Measurements from ENCODE around the gene MOBP.
"Not testable (repeated sequence)": the region's sequence is repeated elsewhere in the genome, so short reads cannot be mapped to it uniquely, and the experiment has no call there.

MOBP gene

DNA sequence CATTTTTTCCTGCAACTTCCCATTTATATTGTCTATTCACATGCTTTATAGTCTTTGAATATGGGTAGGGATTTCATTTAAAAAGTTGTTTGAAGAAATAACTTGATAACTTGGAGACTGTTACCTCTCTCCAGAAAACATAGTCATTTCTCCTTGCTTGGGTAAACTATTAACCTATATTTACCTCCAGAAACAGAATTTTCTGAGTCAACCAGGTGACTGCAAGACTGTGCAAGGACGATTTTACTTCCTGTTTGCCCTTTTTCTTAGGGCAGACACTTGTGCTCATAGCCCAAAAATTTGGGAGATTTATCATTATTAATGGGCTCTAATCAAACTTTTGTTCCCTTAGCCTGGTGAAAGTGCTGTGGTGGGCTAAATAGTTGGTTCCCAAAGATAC, 14.3 kb upstream of the MOBP start:
- DNase-seq, result no peak

DNA sequence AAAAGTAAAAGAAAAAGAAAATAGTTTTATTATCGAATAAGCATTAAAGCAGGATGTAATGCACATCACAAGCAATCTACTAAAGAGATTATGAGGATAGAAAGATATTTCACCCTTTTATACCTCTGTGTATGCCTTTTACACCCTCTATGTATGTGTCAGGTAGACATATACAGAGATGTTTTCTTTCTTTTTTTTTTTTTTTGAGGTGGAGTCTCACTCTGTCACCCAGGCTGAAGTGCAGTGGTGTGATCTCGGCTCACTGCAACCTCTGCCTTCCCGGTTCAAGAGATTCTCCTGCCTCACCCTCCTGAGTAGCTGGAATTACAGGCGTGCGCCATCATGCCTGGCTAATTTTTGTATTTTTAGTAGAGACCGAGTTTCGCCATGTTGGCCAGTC, 13.6 kb upstream of the MOBP start:
- not testable (repeated sequence) for DNase-seq

DNA sequence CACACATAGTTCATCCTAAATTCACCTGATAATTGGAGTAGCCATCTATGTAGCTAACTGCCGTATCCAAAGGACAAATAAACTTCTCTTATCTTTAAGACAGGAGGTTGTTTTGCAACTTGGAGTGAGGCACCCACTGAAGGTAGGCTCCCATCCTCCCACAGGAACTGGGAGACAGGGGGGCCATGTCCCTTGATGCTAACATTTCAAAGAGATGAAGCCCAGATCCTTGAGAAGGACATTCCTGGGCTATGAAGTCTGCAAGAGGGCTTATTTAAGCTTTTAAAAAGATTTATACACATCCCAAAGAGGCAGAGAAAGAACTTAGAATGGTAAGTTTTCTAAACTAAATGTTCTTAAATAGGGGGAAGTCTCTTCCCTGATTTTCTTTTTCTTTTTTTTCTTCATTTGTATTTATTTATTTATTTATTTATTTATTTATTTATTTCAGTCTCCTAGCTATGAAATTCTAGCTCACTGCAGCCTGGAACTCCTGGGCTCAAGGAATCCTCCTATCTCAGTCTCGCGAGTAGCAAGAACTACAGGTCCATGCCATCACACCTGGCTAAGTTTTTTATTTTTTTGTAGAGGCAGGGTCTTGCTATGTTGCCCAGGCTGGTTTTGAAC, 12.8 kb upstream of the MOBP start:
- no peak for DNase-seq

DNA sequence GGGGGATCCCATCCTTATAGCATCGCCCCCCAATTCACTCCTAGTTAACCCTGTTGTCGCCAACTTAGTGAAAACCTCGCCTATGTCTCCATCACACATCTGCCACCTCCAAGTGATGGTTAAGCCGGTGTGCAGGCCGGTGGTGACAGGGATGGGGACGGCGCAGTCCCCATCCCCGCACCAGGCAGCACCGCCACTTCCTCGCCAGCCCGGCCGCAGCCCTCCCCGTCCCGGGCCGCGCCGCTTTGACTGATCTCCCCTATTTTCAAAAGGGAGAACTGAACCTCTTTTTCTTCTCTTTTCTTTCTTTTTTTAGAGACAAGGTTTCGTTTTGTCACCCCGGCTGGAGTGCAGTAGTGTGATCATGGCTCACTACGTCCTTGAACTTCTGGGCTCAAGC, 11.3 kb upstream of the MOBP start:
- no peak for DNase-seq

DNA sequence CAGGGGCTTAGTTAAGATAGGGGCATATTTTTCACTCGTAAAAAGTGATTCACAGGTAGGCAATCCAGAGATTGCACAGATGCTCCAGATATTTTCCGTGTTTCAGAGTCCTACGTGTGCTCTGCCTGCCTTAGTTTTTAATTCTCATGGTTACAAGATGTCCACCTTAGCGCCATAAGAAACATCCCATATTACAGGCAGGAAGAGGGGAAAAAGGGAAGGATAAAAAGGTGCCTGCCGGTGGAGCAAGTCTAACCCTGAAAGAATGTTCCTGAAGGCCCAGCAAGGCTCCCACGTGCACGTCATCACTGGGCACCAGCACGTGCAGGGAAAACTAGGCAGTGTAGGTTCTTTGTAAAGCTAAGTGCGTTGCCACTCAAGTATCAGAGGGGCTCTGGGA, 10.1 kb upstream of the MOBP start:
- no peak for DNase-seq

DNA sequence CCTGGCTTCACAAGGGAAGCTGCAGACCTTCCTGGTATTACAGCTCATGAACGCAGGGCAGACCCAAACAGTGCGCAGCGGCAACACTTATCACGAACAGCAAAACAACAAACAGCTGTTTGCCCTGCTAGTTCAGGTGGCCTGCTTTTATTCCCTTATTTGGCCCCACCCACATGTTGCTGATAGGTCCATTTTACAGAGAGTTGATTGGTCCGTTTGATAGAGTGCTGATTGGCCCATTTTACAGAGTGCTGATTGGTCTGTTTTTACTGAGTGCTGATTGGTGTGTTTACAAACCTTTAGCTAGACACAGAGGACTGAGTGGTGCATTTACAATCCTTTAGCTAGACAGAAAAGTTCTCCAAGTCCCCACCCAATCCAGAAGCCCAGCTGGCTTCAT, 8.9 kb upstream of the MOBP start:
- not testable (repeated sequence) for DNase-seq

DNA sequence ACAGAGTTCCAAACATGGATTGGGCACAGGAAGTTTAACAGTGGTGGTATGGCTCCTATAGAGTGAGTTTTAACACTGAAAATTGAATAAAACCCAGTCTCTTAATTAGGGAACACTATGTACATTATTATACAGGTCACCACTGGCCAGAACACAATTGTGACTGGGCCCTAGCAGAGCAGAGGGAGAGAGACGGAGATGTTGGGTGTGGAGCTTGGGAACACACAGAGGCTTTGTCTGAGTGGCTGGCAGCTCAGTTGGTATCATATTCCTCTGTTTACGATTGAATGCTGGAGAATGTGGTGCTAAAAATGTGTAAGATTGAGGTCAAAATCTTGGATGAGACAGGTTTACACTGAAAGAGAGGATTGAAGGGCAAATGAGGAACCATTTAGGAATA, 6.8 kb upstream of the MOBP start:
- no peak for DNase-seq

GRCh38 chr3:39463269-39463668, 4.2 kb upstream of the MOBP start:
- no peak for DNase-seq

DNA sequence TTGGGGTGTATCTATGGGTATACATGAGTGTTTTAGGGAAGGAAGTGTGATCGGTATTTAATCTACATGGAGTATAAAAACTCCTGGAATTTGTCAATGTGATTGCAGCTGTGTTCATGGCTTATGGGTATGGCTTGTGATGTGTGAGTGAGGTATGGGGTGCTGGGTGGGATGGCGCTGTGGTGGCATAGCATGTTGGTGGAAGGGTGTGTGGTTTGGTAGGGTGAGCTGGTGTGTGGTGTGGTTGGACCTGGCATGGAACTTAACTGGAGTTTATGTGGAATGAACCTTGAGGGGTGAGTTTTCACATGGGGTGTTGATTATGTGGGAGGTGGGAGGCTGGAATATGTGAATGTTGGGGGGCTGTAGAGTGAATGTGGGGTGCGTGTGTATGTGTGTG, 492 bp upstream of the MOBP start:
- DNase-seq, result no peak

GRCh38 chr3:39468108-39468436, 592 bp downstream of the MOBP start:
- DNase-seq, result no peak

GRCh38 chr3:39469258-39469657, 1.8 kb downstream of the MOBP start:
- DNase-seq, result no peak

DNA sequence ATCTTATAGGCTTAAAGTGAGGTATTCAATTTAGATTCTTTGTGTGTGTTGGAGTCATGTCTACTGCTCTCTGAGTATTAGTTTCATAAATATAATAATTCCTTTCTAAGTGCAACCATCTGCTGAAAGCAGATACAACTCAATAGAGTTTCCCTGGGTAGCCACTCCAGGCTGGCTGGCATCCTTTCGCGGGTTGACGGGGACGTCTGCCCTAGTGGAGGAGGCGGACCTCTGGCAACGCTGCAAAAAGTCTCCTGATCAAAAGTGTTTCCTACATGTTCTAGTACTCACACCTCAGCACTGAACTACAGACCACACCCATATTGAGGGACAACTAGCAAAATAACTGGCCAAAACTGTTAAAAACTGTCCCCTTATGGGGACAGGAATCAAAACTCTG, 2.5 kb downstream of the MOBP start:
- DNase-seq, result no peak

- no peak for DNase-seq
Observed at GRCh38 chr3:39471652-39472051, 4.2 kb downstream of the MOBP start.

GRCh38 chr3:39473452-39474125, 6.1 kb downstream of the MOBP start:
- no peak for DNase-seq

DNA sequence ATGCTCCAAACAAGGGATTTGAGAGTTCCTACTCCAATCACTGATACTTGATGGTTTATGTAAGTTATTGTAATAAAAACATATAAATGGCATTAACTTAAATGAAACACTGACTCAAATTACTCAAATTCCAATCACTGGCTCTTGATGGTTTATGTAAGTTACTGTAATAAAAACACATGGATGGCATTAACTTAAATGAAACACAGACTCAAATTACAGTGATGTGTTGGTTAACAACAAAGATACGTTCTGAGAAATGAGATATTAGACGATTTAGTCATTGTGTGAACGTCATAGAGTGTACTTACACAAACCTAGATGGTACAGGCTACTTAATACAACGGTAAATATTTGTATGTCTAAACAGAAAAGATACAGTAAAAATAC, 6.6 kb downstream of the MOBP start:
- DNase-seq, result no peak

GRCh38 chr3:39476783-39477182, 9.3 kb downstream of the MOBP start:
- no peak for DNase-seq

- no peak for DNase-seq
Observed at GRCh38 chr3:39478226-39478625, 10.7 kb downstream of the MOBP start.

- DNase-seq, result no peak
Observed at GRCh38 chr3:39479701-39480414, 12.4 kb downstream of the MOBP start.

DNA sequence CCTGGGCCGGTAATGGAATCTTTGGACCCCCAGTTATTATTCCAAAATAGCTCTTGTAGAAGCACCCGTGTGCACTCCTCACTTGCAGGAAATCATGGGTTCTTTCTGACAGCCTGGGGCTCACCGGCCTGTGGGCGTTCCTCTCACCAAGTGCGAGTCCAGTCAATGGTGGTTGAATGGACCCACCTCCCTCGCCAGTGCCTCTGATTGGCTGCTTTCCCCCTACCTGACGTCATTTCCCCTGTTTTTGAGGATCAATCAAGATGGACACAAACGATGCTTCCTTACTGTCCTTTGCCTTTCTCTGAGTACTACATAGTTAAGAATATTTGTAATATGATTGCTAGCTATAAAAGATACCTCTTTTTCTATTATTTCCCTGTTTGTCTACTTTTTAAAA, 18.1 kb downstream of the MOBP start:
- DNase-seq, result no peak

DNA sequence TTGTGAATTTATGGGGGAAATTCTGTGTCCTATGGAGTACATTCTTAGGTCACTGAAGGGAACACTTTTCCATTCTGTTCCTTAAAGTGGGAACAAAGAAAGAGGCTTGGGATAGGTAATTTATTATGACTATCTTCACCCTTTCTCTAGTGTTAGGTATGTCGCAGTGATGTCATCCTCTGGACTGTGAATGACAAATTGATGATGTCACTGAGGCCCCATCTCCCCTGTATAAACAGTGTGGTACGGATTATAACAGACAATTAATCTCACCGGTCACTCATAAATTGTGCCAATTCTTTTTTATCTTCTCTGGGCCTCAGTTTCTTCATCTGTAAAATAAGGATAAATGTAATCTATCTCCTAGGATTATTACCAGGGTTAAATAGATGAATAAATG, 23.5 kb downstream of the MOBP start:
- DNase-seq, result no peak

GRCh38 chr3:39491733-39492350, 24.4 kb downstream of the MOBP start:
- DNase-seq, result no peak

DNA sequence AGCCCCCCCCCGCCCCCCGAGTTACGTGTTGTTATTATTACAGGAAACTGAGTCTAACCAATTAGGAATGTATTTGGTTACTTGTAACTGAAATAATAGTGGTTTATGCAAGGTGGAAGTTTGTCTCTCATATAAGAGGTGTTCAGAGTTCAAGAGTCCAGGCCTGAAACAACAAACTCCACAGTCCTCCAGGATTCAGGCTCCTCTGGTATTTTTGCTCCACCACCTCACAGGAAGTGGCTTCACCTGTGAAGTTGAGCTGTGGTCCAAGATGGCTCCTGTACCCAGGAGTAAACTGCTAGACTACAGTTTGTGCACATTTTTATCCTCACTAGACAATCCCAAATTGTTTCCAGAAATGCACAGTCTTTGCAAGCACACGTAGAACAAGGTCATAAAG, 27.3 kb downstream of the MOBP start:
- no peak for DNase-seq

- no peak for DNase-seq
Observed at GRCh38 chr3:39497753-39498152, 30.3 kb downstream of the MOBP start.

DNA sequence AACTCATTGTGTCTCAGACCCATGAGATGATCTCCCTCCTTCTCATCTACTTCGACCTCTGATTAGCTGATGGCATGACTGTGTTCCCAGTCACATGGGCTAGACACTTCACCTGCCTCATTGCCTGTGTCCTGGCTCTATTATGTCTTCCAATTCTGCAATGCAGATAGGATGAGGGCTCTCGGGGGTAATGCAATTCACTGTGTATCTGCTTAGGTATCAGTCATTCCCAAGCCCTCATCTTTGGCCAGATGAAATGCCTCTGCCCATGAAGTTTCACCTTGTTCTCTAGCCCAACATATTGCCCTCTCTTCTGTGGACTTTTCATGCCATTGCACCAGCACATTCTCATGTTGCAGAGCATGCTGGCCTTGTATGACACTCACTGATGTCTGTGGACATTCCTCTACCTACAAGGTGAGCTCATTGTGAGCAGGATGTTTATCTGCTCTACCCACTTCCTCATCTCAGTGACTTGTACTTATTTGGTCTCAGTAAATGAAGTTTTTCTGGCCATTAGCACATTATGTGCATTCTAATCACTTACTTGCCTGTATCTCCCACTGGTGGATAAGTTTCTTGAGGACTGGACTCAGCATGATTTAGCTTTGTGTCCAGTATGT, 32.3 kb downstream of the MOBP start:
- DNase-seq, result no peak

Data from bone marrow (tissue), 2 donors.